GM21423 (cell line): ENCODE data around the gene LMF1.

Experiments used
- ATAC-seq: cut with Tn5 transposase; IDR thresholded peaks from one replicate; pipeline ENCODE4 v1.9.1; 2021; ENCODE audit warnings: mild to moderate bottlenecking, moderate library complexity; ENCODE audit not compliant: unreplicated experiment

The LMF1 gene

GRCh38 chr16:916035-916799 lies 54.6 kb downstream of the LMF1 start:
- no peak for ATAC-seq

- no peak for ATAC-seq
Observed at GRCh38 chr16:915546-915945, 55.2 kb downstream of the LMF1 start.

GRCh38 chr16:914440-914839 lies 56.3 kb downstream of the LMF1 start:
- no peak for ATAC-seq

GRCh38 chr16:913817-914439 lies 56.9 kb downstream of the LMF1 start:
- ATAC-seq: no peak

- ATAC-seq: no peak
Observed at GRCh38 chr16:912684-913613, 57.8 kb downstream of the LMF1 start.

- ATAC-seq: no peak
Observed at GRCh38 chr16:912322-912683, 58.5 kb downstream of the LMF1 start.

GRCh38 chr16:911604-912321 lies 59.0 kb downstream of the LMF1 start:
- no peak for ATAC-seq

GRCh38 chr16:911101-911500 lies 59.7 kb downstream of the LMF1 start:
- no peak for ATAC-seq

- no peak for ATAC-seq
Observed at GRCh38 chr16:910181-910580, 60.6 kb downstream of the LMF1 start.

GRCh38 chr16:909281-910000 lies 61.3 kb downstream of the LMF1 start:
- ATAC-seq: no peak

- ATAC-seq: no peak
Observed at GRCh38 chr16:908526-909155, 62.1 kb downstream of the LMF1 start.

GRCh38 chr16:907842-908241 lies 62.9 kb downstream of the LMF1 start:
- ATAC-seq: no peak

GRCh38 chr16:907361-907760 lies 63.4 kb downstream of the LMF1 start:
- no peak for ATAC-seq

GRCh38 chr16:906296-906695 lies 64.5 kb downstream of the LMF1 start:
- ATAC-seq: no peak

GRCh38 chr16:901715-902601 lies 68.8 kb downstream of the LMF1 start:
- no peak for ATAC-seq

GRCh38 chr16:901149-901548 lies 69.6 kb downstream of the LMF1 start:
- ATAC-seq: no peak

- ATAC-seq: no peak
Observed at GRCh38 chr16:900211-900610, 70.6 kb downstream of the LMF1 start.

- ATAC-seq: no peak
Observed at GRCh38 chr16:899683-900060, 71.1 kb downstream of the LMF1 start.
